ENCODE measurements around the gene ARSG.

Gene ARSG

DNA sequence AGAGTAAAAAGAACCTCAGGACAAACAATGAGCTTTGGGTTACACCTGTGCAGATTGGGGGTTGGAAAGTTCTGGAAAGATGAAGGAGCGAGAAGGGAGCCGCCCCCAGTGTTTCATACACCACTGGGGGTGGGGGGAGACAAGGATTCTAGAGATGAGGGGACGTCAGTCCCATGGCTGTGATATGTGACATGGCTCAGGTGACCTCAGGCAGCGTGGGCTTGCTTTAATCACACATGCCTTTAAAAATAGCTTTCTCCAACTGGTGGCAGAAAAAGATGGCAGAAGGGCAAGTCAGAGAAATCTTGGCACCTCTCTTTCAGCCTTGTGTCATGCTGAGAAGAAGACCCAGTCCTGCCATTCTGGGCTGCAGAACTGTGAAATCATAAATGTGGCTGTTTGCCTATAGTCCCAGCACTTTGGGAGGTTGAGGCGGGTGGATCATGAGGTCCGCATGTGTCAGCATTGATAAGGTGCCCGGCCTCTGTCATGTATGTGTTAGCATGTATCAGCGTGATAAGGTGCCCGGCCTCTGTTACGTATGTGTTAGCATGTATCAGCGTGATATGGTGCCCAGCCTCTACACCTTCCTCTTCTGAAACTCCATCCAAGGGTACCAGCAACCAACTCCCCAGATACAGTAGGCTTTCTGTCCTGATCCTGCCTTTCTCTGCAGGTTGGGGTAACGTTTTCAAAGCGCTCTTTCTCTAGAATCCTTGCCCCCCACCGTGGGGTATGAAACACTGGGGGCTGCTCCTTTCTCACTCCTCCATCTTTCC, 141.0 kb downstream of the ARSG start:
- no peak for DNase-seq

DNA sequence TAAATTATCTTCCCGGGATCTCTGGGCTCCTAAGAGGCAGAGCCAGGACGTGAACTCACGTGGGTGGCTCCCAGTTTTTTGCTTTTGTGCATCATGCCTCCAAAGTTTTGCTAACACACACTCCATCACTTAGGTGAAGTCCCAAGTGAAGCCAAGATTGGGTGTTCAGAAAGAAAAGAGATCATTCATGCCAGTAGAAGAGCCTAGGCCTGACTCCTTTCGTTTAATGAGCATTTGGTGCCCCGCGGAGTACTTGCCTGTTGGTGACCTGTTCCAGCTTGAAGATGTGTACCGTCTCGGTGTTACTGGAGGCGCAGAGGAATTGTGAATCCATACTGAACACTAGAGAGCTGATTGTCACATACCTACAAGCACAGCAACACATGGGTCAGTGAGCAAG, 141.9 kb downstream of the ARSG start:
- DNase-seq = no peak

DNA sequence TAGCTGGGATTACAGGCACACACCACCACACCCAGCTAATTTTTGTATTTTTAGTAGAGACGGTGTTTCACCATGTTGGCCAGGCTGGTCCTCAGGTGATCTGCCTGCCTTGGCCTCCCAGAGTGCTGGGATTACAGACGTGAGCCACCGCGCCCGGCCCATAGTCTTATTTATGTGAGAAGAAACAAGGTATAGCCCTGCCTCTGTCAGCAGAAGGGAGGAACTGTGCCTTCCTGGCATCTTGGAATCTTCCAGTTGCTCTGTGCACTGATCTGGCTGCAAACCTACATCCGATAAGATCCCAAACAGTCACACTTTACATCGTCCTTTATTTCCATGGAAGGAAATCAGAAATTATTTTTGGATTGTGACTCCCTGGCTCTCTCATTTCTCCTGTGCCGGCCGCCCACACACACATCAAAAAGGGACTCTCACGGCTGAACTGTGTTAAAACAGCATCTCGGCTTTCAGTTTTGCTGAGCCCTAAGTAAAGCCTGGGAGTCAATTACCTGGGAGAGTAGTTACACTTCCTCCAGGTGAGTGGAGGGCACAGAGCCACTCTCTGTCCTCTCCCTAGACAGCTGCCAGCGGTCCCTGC, 142.7 kb downstream of the ARSG start:
- DNase-seq = no peak

DNA sequence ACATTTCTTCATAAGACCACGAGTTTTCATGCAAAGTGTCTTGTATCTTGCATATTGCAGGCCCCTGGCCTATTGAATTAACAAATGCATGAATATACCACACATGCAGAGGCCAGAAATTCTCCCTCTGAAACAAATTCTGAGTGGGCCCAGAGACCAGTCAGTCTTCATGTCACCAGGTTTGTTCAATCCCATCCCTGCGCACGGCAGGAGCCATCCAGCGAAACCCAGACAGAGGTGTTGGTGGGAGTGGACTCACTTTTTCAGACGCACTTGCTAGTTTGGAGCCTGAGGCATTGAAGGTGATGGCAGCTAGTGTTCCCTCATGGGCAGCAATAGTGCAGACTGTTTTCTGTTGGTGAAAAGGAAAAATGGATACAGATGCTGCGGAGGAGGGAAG, 144.1 kb downstream of the ARSG start:
- DNase-seq = no peak

DNA sequence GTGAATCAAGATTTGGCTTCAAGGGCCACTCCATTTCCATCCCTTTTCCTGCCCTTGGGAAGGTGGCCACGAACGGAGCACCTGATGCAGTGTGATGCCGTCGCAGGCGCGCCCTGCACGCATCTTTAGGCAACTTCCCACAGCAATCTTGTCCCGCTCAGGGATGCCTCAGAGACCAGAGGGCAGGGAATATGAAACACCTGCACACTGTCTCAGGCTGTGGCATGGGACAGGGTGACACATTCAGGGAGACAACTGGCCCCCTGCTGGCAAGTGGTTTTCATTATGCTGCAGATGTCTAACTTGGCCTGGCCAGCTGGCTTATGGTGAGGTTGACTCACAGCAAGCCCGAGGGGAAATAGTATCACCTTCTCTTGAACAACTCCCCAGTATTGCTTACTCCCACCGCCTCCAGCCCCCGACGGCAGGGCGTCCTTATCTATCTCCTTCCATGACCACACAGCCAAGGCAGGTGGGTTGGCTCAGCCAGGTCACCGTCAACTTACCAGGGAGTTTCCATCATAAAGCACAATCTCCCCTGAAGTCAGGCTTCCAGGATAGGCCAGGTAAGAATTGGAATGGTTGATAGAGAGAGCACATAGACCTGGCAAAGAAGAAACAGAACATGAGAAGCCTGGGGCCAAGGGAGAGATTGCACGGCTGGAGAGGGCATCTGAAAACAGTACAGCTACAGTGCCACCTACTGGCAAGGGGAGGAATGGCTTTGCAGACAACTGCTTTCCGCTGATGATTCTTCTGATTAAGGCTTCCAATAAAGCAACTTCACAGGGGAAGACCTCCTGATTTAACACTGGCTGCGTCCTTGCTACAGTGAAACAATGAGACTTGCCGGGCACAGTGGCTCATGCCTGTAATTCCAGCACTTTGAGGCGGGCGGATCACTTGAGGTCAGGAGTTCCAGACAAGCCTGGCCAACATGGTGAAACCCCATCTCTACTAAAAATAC, 144.9 kb downstream of the ARSG start:
- DNase-seq = peak; percentile 86

DNA sequence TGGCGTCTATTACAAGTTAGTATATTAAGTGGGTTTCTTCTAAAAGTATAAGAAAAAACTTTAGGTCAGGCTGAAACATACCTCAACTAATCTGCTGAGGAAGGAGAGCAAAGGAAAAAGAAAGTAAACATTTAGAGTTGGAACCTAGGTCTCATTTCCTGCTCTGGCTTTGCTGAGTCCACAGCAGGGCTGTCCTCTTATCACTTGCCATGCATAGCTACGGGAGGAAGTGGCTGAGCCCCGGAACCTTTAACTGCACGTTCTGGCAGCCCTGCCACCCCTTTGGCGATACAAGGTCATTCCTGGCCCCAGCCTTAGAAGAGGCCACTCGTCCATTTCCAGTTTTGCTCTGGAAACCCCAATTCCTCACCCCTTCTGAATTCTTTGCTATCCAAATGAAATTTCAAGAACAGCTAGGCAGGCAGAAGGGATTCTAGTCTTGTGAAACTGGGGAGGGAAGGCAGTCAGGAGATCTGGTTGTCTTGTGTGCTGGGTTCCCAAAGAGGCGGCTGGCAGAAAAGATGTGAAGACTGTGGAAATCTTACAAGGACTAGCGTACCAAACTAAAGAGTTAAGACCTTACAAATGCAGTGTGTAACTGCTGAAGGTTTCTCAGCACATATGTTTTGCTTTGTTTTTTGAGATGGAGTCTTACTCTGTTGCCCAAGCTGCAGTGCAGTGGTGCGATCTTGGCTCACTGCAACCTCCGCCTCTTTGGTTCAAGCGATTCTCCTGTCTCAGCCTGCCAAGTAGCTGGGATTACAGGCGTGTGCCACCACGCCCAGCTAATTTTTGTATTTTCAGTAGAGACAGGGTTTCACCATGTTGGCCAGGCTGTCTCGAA, 146.9 kb downstream of the ARSG start:
- DNase-seq = peak; percentile 83

DNA sequence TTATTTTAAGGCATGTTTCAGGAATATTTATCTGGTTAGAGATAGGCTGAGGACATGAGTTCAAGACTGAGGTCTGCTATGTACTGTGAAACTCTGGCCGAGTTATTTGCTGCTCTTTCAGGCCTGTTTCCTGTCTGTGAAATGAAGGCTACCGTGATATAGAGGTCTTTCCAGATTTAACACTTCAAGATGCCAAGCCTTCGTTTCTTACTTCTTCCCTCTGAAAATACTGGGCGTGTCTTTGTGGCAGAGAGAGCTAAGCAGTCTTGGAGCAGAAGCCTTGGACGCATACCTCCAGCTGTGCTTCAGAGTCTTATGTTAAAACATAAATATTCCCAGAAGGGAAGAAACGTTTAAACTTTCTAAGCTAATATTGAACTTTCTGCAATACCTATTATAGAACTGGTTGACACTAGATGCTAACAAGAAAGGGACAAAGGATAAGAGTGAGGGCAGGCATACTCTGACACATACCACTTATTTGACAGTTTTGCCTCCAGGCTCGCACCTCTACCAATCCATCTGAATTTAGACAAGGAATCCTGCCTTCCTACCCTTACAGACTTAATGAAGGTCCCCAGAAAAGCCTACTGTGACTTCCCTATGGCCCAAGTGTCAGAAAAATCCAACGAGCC, 148.5 kb downstream of the ARSG start:
- DNase-seq = no peak

DNA sequence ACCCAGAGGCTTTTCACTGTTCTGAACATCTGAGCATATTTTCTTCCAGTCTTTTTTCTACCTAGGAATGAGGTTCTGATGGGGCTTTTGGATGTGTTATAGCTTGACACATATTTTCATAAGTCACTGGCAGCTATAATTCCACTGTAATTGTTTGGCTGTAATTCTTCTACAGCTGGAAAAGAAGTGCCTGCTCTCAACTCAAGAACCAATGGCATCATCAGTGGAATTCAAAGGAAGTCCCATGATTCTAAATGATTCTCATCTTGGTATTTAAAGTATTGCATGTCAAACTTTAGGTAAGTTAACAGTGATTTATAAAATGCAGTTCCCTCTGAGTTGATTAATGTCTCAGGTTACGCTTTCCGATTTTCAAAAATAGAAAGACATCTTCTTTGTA, 149.2 kb downstream of the ARSG start:
- DNase-seq = no peak

DNA sequence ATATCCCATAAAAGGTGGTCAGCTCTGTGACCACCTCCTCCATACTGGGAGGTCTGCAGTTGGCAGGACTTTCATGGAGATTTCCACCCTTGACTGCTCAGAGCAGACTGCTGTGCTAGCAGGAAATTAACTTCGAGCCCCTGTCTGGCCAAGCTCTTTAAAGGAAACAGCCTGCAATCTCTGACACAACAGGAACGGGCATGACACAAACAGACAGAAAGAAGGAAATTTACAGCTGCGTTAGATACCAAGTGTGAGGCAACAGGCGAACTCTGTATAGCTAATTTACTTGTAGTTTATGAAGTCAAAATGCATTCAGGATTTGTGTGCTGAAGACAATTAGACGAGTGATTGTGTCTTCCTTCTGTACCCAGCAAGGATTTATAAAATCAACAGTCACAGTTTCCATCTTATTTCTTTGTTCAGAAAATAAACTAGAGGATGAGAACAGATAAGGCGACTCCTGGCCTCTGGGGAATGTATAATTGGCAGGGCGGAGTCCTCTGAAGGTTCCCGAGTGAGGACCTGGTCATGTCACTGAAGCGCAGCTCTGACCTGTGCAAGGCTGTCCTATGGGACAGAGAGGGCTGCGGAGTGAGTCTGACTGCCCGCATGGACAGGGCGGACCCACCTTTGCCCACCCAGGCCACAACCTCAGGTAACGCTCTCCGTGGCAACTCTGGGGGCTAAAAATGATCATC, 149.9 kb downstream of the ARSG start:
- no peak for DNase-seq

DNA sequence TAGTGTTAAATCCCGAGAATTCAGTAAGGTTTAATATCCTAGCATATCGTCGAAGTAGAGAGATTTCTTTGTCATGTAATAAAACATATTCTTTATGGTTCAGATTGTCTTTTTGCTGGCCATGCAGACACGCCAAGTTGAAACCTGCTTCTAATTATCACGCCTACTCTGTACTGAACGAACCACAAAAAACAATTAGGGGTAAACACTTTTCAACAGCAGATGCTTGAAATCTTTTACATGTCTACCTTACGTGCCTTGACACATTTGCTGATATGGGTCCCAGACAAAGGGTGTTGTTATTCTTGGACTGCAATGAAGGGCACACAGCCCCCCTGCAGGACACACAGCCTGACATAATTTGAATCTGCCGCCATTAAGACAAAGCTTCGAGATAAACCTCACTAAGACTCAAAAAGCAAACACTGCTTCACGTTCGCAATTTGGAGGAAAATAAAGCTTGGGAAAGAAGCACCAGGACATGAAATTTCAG, 152.7 kb downstream of the ARSG start:
- no peak for DNase-seq

DNA sequence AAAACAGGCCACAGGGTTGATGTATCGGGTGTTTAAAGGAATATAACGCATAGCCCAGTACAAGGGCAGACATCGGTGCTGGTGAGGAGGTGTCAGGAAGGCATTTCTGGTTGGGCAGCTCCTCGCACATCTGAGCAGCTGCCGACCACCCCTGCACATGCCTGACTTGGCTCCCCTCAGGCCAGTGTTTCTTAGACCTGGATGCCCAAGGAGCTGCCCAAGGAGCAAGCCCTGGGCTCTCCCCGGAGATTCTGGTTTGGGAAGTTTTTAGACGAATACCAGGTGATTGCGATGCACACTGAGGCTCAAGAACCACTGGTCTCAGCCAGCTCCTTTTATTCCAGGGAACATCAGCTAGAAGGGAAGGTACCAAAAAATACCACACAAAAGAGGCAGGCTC, 154.4 kb downstream of the ARSG start:
- no peak for DNase-seq

DNA sequence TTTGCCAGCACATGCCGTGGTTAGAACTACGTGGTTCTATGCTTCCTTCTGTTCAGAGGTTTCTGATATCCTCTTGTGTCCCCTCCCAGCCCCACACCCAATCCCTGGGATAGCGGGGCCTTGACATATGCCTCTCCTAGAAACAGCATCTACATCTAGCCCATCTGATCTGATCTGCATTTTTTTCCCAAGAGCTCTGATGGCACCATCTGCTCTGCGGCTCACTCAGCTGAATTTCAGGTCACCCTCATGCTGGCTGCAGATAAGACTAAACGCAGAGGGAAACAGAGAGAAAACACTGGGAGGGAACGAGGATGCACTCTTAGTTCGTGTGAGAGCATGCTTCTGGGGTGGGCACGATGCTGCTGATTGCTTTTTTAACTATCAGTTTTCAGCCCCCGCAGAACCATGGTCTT, 155.3 kb downstream of the ARSG start:
- no peak for DNase-seq

DNA sequence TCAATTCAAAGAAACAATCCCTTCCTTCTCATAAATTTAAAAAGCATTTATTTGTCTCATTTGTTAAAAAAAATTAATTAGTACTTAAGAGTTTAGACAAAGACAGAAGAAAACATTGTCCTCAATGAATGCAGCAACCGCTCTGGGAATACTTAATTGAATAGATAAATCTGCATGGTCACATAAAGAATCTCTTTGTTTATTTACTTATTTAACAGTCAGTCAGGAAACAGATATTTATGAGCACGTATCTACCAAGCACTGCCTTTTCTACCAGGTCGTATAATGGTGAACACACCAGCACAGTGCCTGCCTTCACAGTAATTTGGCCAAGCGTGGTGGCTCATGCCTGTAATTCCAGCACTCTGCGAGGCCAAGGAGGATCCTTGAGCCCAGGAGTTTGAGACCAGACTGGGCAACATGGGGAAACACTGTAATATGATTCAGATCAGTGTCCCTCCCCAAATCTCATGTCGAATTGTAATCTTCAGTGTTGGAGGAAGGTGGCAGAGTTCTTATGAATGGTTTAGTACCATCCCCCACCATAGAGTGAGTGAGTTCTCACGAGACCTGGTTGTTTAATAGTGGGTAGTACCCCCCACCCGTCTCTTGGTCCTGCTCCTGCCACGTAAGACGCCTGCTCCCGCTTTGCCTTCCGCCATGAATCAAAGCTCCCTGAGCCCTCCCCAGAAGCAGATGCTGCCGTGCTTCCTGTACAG, 157.9 kb downstream of the ARSG start:
- DNase-seq = no peak

DNA sequence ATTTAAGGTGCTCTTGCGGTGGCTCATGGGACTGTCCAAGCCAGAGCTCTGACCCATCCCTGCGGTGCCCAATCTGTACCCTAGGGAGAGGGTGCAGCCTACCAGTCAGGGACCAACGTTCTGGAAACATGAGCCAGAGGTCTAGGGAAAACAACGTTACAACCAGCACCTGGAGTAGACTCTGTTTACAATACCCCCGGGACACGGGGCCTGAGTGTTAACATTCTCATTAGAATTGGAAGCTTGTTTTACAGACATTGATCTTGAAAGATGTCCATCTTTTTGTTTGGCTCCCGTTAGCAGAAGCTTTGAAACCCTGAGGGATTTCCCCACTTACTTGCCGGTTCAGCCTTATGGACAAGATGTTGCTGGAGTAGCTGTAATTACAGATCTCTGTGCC, 159.1 kb downstream of the ARSG start:
- no peak for DNase-seq

DNA sequence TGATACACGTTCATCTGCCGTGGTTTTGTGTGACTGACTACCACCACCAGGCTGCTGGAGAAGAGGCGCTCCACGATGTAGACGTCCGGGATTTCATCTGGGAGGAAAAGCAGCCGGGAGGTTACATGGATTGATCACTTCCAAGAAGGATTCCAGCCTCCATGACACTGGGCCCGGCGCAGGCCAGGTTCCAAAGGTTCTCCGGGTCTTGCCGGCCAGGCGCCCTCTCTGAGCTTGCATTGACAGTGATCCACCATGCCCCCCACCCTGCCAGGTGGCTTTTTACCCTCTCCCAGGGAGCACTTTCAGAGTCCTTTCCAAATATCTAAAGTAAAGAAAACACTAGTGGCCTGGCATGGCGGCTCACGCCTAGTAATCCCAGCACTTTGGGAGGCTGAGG, 159.5 kb downstream of the ARSG start:
- no peak for DNase-seq

DNA sequence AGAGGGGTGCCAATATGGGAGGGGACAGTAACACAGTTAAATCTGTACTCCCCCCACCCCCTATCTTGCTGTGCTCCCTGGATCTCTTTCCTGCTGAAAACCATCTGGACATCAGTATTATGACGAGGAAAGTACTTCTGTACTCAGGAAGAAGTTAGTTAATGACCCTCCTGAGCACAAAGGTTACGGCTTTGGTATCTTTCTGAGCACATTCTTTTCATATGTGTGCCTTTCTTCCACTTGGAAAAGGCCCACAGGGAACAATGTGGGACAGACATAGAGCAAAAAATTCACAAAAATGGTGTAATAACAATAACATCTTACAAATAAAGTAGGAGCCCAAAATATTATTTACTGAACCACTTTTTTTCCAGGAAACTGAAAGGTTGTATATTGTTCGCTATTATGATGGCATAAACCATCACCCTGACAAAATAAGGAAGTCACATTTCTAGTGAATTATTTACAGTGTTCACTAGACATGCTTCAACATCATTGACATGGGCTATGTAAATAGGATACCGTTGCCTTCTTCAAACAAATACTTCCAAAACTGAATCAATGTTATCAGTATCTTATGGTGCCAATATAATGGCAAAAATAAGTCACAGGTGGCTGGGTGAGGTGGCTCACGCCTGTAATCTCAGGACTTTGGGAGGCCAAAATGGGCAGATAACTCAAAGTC, 160.5 kb downstream of the ARSG start:
- DNase-seq = no peak

DNA sequence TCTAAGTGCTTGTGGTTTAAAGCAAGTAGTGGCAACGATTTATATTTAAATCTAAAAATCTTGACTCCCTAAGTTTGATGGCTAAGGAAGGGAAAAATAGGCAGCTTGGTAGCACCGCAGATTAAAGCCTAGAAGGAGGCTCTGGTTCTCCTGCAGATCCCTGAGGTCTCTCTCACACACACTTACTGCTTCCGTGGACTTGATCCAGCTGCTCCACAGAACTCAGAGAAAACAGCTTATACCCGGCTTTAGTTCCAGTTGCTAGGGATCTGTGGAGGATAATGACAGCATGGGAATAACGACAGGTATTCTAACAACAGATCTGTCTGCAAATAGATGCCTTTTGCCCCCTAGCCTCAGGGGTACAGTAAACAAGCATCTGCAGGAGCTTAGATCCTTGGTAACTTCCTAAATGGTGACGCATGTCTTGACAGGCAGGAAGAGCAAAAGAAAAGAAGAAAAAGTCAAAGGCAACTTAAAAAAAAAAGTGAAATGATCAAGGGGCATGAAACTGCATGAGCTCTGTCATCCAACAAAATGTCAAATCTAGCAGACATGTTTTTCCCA, 161.5 kb downstream of the ARSG start:
- no peak for DNase-seq

DNA sequence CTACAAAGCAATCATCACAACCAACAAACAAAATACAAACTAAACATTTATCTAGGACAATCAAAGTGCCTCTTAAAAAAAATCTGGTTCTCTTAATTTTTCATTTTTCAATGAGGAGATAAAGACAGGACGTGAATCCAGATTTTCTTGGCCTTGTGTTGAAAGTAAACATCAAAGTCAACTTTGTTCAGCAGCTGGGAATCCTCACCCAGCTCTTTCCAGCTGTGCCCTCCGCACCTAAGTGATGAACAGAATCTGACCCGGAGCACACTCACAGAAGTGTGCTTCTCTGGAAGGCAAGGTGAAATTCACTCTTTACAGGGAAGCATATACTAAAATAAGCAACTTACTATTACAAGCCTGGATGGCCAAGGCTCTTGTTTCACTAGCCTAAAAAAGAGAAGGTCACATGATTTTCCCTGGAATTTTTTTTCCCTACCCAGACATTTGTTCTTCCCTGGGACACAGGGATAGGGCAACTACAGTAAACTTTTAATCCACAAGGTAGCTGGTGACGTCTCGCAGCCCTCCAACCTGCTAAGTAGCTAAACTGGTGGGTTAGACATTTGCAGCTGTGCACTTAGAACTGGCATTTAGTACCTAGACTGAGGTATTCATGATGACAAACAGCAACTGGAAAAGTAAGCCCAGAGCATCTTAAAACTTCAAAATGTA, 162.8 kb downstream of the ARSG start:
- DNase-seq = no peak

DNA sequence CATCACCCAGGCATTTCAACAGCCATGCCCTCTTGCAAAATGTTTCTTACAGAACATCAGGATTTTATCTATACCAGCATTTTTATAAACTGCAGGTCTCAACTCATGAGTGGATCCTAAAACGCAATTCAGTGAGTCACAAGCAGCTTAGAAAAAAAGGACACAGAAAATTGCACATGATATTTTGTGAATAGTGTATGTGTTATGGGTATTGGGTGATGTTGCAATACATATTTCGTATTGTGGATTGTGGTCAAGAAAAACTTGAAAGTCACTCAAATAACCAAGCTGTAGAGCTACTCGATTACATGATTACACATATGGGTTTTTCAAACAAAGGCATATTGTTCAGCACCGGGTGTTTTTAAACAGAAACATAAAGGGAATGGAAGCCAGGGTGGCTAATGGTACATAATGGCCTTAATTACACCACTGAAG, 164.6 kb downstream of the ARSG start:
- no peak for DNase-seq

Data from RPMI8226 (cell line).